ENCODE data around the gene SERPINA12. TPM values are rescaled to one million over a fixed set of nuclear protein-coding genes. Genes with fewer than 3 reads are reported as not detected.

The SERPINA12 gene
- total and polyA plus RNA-seq, 2 donors (not counting 1 experiment from before 2014, with no cell fraction given) = not detected

DNA sequence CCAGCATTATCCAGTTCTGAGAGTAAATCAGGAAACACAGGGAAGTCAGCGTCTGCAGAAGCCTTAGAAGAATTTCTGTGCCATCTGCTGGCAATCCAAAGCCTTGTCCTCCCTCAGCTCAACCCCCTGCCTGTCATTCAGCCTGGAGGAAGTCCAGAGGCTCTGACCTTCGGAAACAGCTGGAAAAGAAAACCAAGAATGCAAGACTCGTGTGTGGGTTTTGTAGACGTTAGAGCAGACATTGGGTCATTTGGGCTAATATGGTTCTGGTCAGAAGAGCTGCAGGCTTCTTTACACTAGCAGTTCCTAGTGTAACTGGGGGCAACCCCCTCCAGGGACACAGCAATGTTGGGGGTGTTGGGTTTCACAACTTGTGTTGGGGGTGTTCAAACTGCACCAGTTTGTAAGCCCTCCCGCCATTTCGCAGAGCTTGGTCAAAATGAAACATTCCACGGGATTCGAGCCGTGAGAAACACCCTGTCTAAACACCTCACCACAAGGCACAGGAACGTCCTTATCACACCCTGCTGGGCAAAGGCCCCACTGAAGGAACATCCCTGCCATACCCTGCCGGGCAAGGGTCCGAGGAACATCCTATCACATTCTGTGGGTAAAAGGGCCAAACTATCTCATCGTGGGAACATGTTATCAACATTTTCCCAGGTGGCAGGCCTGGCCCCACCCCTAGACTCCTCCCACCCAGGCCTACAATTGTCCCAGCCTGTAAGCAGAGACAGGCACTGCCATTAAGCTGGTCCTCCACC lies 30.9 kb upstream of the SERPINA12 start:
- H2AFZ ChIP-seq (ENCODE audit: low read length) = no peak overlapping the region
- no peak overlapping the region for H3K9ac ChIP-seq (ENCODE audit: insufficient read depth, low read length)
- H3K4me2 ChIP-seq (ENCODE audit: extremely low read depth, insufficient read depth, low read length) = no peak overlapping the region
- H4K20me1 ChIP-seq (ENCODE audit: control insufficient read depth, extremely low read depth, insufficient read depth, low read length) = no peaks in the 10 kb centered on the region
- no peaks in the 10 kb centered on the region for H3K9me3 ChIP-seq (ENCODE audit: control insufficient read depth, insufficient read depth, low read depth, low read length)
- no peaks in the 10 kb centered on the region for H3K27me3 ChIP-seq (ENCODE audit: control insufficient read depth, insufficient read depth, low read length)
- H3K79me2 ChIP-seq (ENCODE audit: control insufficient read depth, insufficient read depth, low read length) = no peaks in the 10 kb centered on the region
- no peak overlapping the region for H3K4me3 ChIP-seq (replicated peaks in 1 of 4; ENCODE audit: control extremely low read depth in 1 of 4, insufficient read depth in 1 of 4, low read depth in 3 of 4, low read length in 4 of 4)
- no peak for TF ChIP-seq EZH2 (IDR thresholded peaks at IDR 0.05; ENCODE audit: low read length, missing control alignments)
- TF ChIP-seq, protein P1, sequence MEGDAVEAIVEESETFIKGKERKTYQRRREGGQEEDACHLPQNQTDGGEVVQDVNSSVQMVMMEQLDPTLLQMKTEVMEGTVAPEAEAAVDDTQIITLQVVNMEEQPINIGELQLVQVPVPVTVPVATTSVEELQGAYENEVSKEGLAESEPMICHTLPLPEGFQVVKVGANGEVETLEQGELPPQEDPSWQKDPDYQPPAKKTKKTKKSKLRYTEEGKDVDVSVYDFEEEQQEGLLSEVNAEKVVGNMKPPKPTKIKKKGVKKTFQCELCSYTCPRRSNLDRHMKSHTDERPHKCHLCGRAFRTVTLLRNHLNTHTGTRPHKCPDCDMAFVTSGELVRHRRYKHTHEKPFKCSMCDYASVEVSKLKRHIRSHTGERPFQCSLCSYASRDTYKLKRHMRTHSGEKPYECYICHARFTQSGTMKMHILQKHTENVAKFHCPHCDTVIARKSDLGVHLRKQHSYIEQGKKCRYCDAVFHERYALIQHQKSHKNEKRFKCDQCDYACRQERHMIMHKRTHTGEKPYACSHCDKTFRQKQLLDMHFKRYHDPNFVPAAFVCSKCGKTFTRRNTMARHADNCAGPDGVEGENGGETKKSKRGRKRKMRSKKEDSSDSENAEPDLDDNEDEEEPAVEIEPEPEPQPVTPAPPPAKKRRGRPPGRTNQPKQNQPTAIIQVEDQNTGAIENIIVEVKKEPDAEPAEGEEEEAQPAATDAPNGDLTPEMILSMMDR (conservative IDR thresholded peaks at IDR 0.05 in 1 of 2, IDR thresholded peaks at IDR 0.05 in 1 of 2; ENCODE audit: low read depth in 1 of 2, low read length in 2 of 2) = no peak
- H3K27ac ChIP-seq (ENCODE audit: insufficient read depth, low read length) = no peak overlapping the region
- DNase-seq (ENCODE audit: low read depth in 2 of 2) = peak in 1 of 2 donors; percentile 14
- no peaks in the 10 kb centered on the region for H3K4me1 ChIP-seq (ENCODE audit: control insufficient read depth, extremely low read depth, insufficient read depth, low read length)
- H3K36me3 ChIP-seq (ENCODE audit: control insufficient read depth, insufficient read depth, low read length) = no peaks in the 10 kb centered on the region

DNA sequence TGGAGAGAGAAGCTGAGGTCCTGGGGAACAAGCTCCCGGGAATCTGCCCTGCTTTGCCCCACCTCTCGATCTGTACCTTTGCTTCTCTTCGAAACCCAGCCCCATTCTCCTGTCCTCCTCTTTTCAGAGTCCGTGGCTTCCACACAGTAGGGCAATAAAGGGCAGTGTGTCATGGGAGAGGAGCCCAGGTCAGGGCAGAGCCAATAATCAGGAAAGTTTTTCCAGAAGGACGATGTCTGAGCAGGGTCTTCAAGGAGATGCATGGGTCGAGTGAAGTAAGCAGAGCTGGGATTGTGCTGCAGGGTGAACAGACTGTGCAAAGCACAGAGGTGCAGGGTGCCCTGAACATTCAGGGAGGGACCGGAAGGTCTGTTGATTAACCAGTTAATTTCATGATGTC lies 29.9 kb upstream of the SERPINA12 start:
- H3K36me3 ChIP-seq (ENCODE audit: control insufficient read depth, insufficient read depth, low read length) = no peaks in the 10 kb centered on the region
- H4K20me1 ChIP-seq (ENCODE audit: control insufficient read depth, extremely low read depth, insufficient read depth, low read length) = no peaks in the 10 kb centered on the region
- H3K79me2 ChIP-seq (ENCODE audit: control insufficient read depth, insufficient read depth, low read length) = no peaks in the 10 kb centered on the region
- DNase-seq (ENCODE audit: low read depth in 2 of 2) = no peak
- no peak overlapping the region for H3K9ac ChIP-seq (ENCODE audit: insufficient read depth, low read length)
- H3K27ac ChIP-seq (ENCODE audit: insufficient read depth, low read length) = no peak overlapping the region
- no peaks in the 10 kb centered on the region for H3K9me3 ChIP-seq (ENCODE audit: control insufficient read depth, insufficient read depth, low read depth, low read length)
- H3K27me3 ChIP-seq (ENCODE audit: control insufficient read depth, insufficient read depth, low read length) = no peaks in the 10 kb centered on the region
- H2AFZ ChIP-seq (ENCODE audit: low read length) = no peak overlapping the region
- H3K4me2 ChIP-seq (ENCODE audit: extremely low read depth, insufficient read depth, low read length) = no peak overlapping the region
- no peaks in the 10 kb centered on the region for H3K4me1 ChIP-seq (ENCODE audit: control insufficient read depth, extremely low read depth, insufficient read depth, low read length)
- TF ChIP-seq EZH2 (IDR thresholded peaks at IDR 0.05; ENCODE audit: low read length, missing control alignments) = no peak
- TF ChIP-seq, protein P1 (conservative IDR thresholded peaks at IDR 0.05 in 1 of 2, IDR thresholded peaks at IDR 0.05 in 1 of 2; ENCODE audit: low read depth in 1 of 2, low read length in 2 of 2) = no peak
- H3K4me3 ChIP-seq (replicated peaks in 1 of 4; ENCODE audit: control extremely low read depth in 1 of 4, insufficient read depth in 1 of 4, low read depth in 3 of 4, low read length in 4 of 4) = no peak overlapping the region

DNA sequence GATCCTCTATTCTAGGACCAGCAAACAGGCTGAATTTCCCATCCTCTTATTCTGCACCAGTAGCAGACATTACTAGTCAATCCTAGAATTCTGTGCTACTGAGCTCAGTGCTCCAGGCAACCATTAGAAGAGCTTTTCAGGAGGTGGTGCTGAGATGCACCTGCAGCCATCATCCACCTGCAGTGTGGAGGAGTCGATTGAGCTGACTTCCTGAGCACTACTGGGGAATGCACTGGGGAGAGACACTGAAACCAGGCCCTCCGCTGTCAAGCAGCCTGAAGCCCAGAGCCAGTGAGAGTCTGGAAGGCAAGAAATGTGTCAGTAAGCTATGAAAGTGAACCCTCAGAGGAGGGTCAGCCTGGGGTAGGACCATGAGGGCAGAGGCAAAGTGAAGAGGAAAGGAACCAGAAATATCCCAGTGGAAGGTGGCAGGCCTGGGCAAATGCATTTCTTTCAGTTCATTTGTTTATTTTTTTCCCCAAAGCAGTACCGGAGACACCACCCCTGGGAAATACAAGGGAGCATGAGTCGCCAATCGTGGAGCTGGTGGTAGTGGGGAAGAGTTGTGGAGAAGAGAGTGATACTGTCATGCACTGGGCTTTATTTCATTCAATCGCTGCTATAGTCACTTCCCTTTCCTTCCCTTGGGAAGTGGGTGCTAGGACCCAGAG lies 28.9 kb upstream of the SERPINA12 start:
- no peak overlapping the region for H2AFZ ChIP-seq (ENCODE audit: low read length)
- no peak overlapping the region for H3K27ac ChIP-seq (ENCODE audit: insufficient read depth, low read length)
- H3K36me3 ChIP-seq (ENCODE audit: control insufficient read depth, insufficient read depth, low read length) = no peaks in the 10 kb centered on the region
- TF ChIP-seq, protein P1 (conservative IDR thresholded peaks at IDR 0.05 in 1 of 2, IDR thresholded peaks at IDR 0.05 in 1 of 2; ENCODE audit: low read depth in 1 of 2, low read length in 2 of 2) = no peak
- TF ChIP-seq EZH2 (IDR thresholded peaks at IDR 0.05; ENCODE audit: low read length, missing control alignments) = no peak
- H3K4me1 ChIP-seq (ENCODE audit: control insufficient read depth, extremely low read depth, insufficient read depth, low read length) = no peaks in the 10 kb centered on the region
- DNase-seq (ENCODE audit: low read depth in 2 of 2) = no peak
- H3K4me3 ChIP-seq (replicated peaks in 1 of 4; ENCODE audit: control extremely low read depth in 1 of 4, insufficient read depth in 1 of 4, low read depth in 3 of 4, low read length in 4 of 4) = no peak overlapping the region
- no peak overlapping the region for H3K9ac ChIP-seq (ENCODE audit: insufficient read depth, low read length)
- H3K79me2 ChIP-seq (ENCODE audit: control insufficient read depth, insufficient read depth, low read length) = no peaks in the 10 kb centered on the region
- H4K20me1 ChIP-seq (ENCODE audit: control insufficient read depth, extremely low read depth, insufficient read depth, low read length) = no peaks in the 10 kb centered on the region
- no peak overlapping the region for H3K4me2 ChIP-seq (ENCODE audit: extremely low read depth, insufficient read depth, low read length)
- no peaks in the 10 kb centered on the region for H3K9me3 ChIP-seq (ENCODE audit: control insufficient read depth, insufficient read depth, low read depth, low read length)
- H3K27me3 ChIP-seq (ENCODE audit: control insufficient read depth, insufficient read depth, low read length) = no peaks in the 10 kb centered on the region
